Heart left ventricle (tissue), 13 donors: ENCODE measurements around the gene SASS6.

Experiments used
- CTCF ChIP-seq, 12 donors: fragments of 200-600 bp; sonication (generic) in 4 of 12; IDR thresholded peaks; one replicate each; pipeline versions ENCODE4 v1.5.0 to v1.8.0; 2018 to 2022; ENCODE audit warnings: antibody characterized with exemption in 12 of 12, mild to moderate bottlenecking in 5 of 12
- POLR2A ChIP-seq, 2 donors: fragments of 450-650 bp; IDR thresholded peaks; one replicate each; pipeline ENCODE4 v1.6.1; 2017; ENCODE audit warnings: antibody characterized with exemption in 2 of 2, mild to moderate bottlenecking in 2 of 2, moderate library complexity in 2 of 2
- donor health status: ischemic (EF 13 %, LVEDD 7.1; RV severe dilation, severe dysfunction).
- donor health status: DM: no; HTN: yes; CAD: no.
- donor health status: DM: no; HTN: no; CAD: no.
- donor health status: ischemic (EF 25% LVEDD 6.9; RV normal size, moderate dysfunction).
- donor health status: ischemic (EF 25% LVEDD 5.7; RV mildly dilated, moderate dysfunction).
- donor health status: ischemic (EF 35%, LVEDD 5.7; RV mildly dilated, moderate dysfunction).
- donor health status: nonischemic (EF 11% LVEDD 7.7; RV severe dilation, severe dysfunction).
- donor health status: DM: yes; HTN: yes; CAD: no.
- donor health status: PGD.
- donor health status: ischemic (EF 29% LVEDD 5.4; RV normal size, mild dysfunction).
- donor health status: nonischemic (EF 23%, LVEDD 6.1; RV moderate dilation, normal function).

- peak in 1 of 2 donors; percentile 30 for TF ChIP-seq POLR2A (IDR thresholded peaks at IDR 0.05)
- TF ChIP-seq CTCF (IDR thresholded peaks at IDR 0.05): peak in 2 of 12 donors; percentile 9 to 13
Observed at GRCh38 chr1:100132566-100133477, at the start of gene SASS6, which contains the start of gene TRMT13.
